A673 (cell line): ENCODE results near the gene ENPP5. TPM values are rescaled to one million over a fixed set of nuclear protein-coding genes. Genes with fewer than 3 reads are reported as not detected.

Source experiments
- BruUV-seq: library from RNA; stranded (reverse); fragments of 400-500 nt; replicated peaks from 2 replicates; lab custom pipeline; 2021; lab: Mats Ljungman, UMichigan
- CTCF ChIA-PET: fragments of 300-600 bp; sonication (Branson Sonifier 250); formaldehyde crosslinking; loops from one replicate; lab custom pipeline; 2022; ENCODE audit warnings: antibody characterized with exemption; lab: Charles Lee
- POLR2A ChIA-PET: fragments of 300-600 bp; sonication (Branson Sonifier 250); formaldehyde crosslinking; loops from one replicate; lab custom pipeline; 2022; ENCODE audit warnings: antibody characterized with exemption; ENCODE audit not compliant: low non-redundant PET; lab: Charles Lee
- DNase-seq: peaks from one replicate; pipeline ENCODE4 v3.0.0-alpha.2; 2015; ENCODE audit warnings: low spot score
- H3K27ac ChIP-seq: fragments of 200-600 bp; sonication (generic); 2 replicates; pipeline ENCODE4 v1.5.1; 2016; ENCODE audit warnings: mixed run types, low read depth, mild to moderate bottlenecking, mixed read lengths, antibody characterized with exemption, low read length; ENCODE audit not compliant: poor library complexity, severe bottlenecking
- H3K27me3 ChIP-seq: fragments of 200-600 bp; sonication (generic); replicated peaks from 2 replicates; pipeline ENCODE4 v1.6.1; 2017; ENCODE audit warnings: mixed run types, low read depth, mild to moderate bottlenecking, mixed read lengths, antibody characterized with exemption, low read length; ENCODE audit not compliant: insufficient read depth, poor library complexity
- H3K36me3 ChIP-seq: fragments of 200-600 bp; sonication (generic); 2 replicates; pipeline ENCODE4 v1.6.1; 2016; ENCODE audit warnings: mixed run types, mild to moderate bottlenecking, mixed read lengths, antibody characterized with exemption, low read length; ENCODE audit not compliant: insufficient read depth, poor library complexity, severe bottlenecking
- H3K4me1 ChIP-seq: fragments of 200-600 bp; sonication (generic); 2 replicates; pipeline ENCODE4 v1.6.1; 2017; ENCODE audit warnings: mixed run types, mild to moderate bottlenecking, mixed read lengths, antibody characterized with exemption, low read length; ENCODE audit not compliant: insufficient read depth, poor library complexity, severe bottlenecking
- H3K4me3 ChIP-seq: fragments of 200-600 bp; sonication (generic); 2 replicates; pipeline ENCODE4 v1.5.1; 2016; ENCODE audit warnings: low read depth, mixed run types, mild to moderate bottlenecking, mixed read lengths, low read length; ENCODE audit not compliant: poor library complexity, severe bottlenecking
- H3K9me3 ChIP-seq: fragments of 200-600 bp; sonication (generic); 2 replicates; pipeline ENCODE4 v1.6.1; 2016; ENCODE audit warnings: mixed run types, low read depth, mild to moderate bottlenecking, mixed read lengths, antibody characterized with exemption, low read length; ENCODE audit not compliant: poor library complexity, severe bottlenecking
- EZH2 ChIP-seq: fragments of 200-600 bp; sonication (generic); IDR thresholded peaks from 2 replicates; pipeline ENCODE4 v1.6.1; 2017; ENCODE audit warnings: borderline replicate concordance, low read depth, mild to moderate bottlenecking, mixed read lengths, antibody characterized with exemption, low read length; ENCODE audit not compliant: poor library complexity, severe bottlenecking
- intact Hi-C: fragments of 100-400 bp; cut with micrococcal nuclease; formaldehyde crosslinking; loops from one replicate; pipeline ENCODE4 v1.10.0; 2022; ENCODE audit not compliant: unreplicated experiment
- total RNA-seq: library from RNA; stranded (reverse); gene quantifications from 2 replicates; pipeline ENCODE4 v1.2.3, GENCODE V29; 2021
- TF ChIP-seq, protein P1 (sequence below): fragments of 300-800, 200-600 bp; sonication (generic); conservative IDR thresholded peaks from 2 replicates; pipeline ENCODE4 v1.5.1; 2017; ENCODE audit warnings: low read depth, mild to moderate bottlenecking, antibody characterized with exemption, low read length, moderate library complexity, mixed read lengths

Gene ENPP5
- total RNA-seq, 1 experiment from 2014 or later = not detected

DNA sequence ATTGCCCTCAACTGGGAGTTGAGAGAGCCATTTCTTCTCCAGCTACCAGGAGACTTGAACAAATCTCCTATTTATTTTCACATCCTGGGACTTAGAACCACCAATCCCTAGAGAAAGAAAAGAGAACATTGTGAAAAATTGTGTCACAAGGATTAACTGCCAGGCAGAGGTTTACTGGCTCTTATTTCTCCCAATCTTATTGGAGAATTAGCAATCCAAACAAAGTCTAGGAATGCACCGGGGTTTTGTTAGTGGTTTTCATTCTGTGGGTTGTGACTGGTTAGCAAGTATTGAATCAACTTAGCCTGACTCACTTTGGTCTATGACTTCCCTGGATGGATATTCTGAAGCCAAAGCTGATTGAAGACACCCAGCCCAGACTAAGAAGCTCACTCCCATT, 21.2 kb upstream of the ENPP5 start:
- POLR2A ChIA-PET = no interaction called here
- BruUV-seq = no TSS peak
- CTCF ChIA-PET = no interaction called here
- DNase-seq = no peak
- Histone ChIP-seq H3K4me3 (no peak overlapping the region), H3K27ac (no peak overlapping the region), H3K27me3 (peaks cover 29% of the 10 kb centered on the region), H3K9me3 (no peaks in the 10 kb centered on the region), H3K4me1 (no peaks in the 10 kb centered on the region), H3K36me3 (no peaks in the 10 kb centered on the region)
- intact Hi-C loops = no loop called here
- no peak for TF ChIP-seq EZH2
- TF ChIP-seq, protein P1, sequence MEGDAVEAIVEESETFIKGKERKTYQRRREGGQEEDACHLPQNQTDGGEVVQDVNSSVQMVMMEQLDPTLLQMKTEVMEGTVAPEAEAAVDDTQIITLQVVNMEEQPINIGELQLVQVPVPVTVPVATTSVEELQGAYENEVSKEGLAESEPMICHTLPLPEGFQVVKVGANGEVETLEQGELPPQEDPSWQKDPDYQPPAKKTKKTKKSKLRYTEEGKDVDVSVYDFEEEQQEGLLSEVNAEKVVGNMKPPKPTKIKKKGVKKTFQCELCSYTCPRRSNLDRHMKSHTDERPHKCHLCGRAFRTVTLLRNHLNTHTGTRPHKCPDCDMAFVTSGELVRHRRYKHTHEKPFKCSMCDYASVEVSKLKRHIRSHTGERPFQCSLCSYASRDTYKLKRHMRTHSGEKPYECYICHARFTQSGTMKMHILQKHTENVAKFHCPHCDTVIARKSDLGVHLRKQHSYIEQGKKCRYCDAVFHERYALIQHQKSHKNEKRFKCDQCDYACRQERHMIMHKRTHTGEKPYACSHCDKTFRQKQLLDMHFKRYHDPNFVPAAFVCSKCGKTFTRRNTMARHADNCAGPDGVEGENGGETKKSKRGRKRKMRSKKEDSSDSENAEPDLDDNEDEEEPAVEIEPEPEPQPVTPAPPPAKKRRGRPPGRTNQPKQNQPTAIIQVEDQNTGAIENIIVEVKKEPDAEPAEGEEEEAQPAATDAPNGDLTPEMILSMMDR = no peak

DNA sequence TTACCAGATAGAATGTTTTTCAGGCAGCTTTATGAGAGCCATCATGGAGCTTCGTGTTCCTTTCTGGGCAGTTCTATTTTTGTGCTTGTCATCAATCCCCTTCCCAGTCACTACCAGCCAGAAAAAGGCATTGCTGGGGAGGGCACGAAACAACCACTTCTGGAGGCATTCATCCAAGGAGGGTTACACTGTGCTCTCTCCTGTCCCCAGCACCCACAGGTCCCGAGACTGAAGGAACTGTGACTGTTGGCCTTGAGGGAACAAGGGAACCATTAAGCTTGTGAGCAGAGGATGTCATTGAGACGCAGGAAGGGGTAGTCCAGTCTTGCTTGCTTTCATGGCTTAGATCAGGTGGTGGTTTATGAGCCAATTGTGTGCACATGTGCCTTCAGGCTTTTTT, 20.1 kb upstream of the ENPP5 start:
- Histone ChIP-seq H3K27me3 (peaks cover 40% of the 10 kb centered on the region), H3K4me3 (no peak overlapping the region), H3K36me3 (no peaks in the 10 kb centered on the region), H3K9me3 (no peaks in the 10 kb centered on the region), H3K4me1 (no peaks in the 10 kb centered on the region), H3K27ac (no peak overlapping the region)
- CTCF ChIA-PET = no interaction called here
- POLR2A ChIA-PET = no interaction called here
- intact Hi-C loops = no loop called here
- BruUV-seq = no TSS peak
- TF ChIP-seq, protein P1 = no peak
- TF ChIP-seq EZH2 = no peak
- DNase-seq = no peak

DNA sequence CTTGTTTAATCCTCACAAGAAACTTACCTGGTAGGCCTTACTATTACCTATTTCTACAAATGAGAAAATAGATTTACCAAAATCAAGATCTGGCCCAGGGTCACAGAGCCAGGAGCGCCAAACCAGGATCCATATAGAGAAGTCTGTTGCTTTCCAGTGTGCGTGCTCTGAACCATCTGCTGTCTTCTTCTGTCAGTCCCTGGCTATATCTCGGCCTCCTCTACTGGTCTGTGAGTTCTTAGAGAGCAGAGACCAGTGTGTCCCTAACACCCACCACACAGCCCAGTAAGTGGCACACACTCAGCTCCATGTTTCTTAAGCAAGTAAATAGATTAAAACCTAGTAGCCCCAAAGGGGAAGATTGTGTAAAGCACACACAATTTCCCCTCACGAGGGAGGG, 18.9 kb upstream of the ENPP5 start:
- no peak for DNase-seq
- Histone ChIP-seq H3K36me3 (no peaks in the 10 kb centered on the region), H3K27me3 (peaks cover 51% of the 10 kb centered on the region), H3K4me3 (no peak overlapping the region), H3K9me3 (no peaks in the 10 kb centered on the region), H3K27ac (no peak overlapping the region), H3K4me1 (no peaks in the 10 kb centered on the region)
- TF ChIP-seq, protein P1 = no peak
- TF ChIP-seq EZH2 = no peak
- no TSS peak for BruUV-seq
- POLR2A ChIA-PET = no interaction called here
- CTCF ChIA-PET = no interaction called here
- intact Hi-C loops = no loop called here
